Measurements from ENCODE around the gene RAD52. TPM values are rescaled to one million over a fixed set of nuclear protein-coding genes. Genes with fewer than 3 reads are reported as not detected.

RAD52 gene
- total and polyA plus RNA-seq, 2 donors (not counting 1 experiment from before 2014, with no cell fraction given), result 22.9 to 27.6 TPM

DNA sequence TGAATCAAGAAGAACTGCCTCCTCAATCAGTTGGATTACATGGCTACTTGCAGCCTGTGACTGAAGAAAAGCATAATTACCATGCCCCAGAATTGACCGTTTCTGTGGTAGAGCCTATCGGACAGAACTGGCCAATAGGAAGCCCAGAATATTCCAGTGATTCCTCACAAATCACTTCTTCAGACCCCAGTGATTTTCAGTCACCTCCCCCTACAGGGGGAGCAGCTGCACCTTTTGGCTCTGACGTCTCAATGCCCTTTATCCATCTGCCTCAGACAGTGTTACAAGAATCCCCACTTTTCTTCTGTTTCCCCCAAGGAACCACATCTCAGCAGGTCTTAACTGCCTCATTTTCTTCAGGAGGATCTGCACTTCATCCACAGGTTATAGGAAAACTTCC lies 80.8 kb downstream of the RAD52 start:
- Mint-ChIP-seq H3K4me3 (no peak overlapping the region), H3K4me1 (no peaks in the 10 kb centered on the region), H3K27ac (no peak overlapping the region), H3K9me3 (ENCODE audit: insufficient read depth) (no peaks in the 10 kb centered on the region), H3K27me3 (no peaks in the 10 kb centered on the region)
- POLR2A ChIA-PET, result no interaction called here
- no peak overlapping the region for H3K4me2 ChIP-seq (replicated peaks; ENCODE audit: low read depth, low read length, poor library complexity, severe bottlenecking)
- no peaks in the 10 kb centered on the region for H3K79me2 ChIP-seq (ENCODE audit: control insufficient read depth, insufficient read depth, low read length)
- H2AFZ ChIP-seq (ENCODE audit: insufficient read depth, low read depth, low read length, poor library complexity, severe bottlenecking), result no peak overlapping the region
- DNase-seq (no peak), ATAC-seq (ENCODE audit: low read depth) (no peak)
- no peaks in the 10 kb centered on the region for H3K27me3 ChIP-seq (replicated peaks in 1 of 4; ENCODE audit: control extremely low read depth in 1 of 4, control insufficient read depth in 3 of 4, insufficient read depth in 4 of 4, low read length in 3 of 4)
- H3K4me1 ChIP-seq (ENCODE audit: control insufficient read depth in 2 of 2, insufficient read depth in 2 of 2, low read length in 2 of 2), result no peaks in the 10 kb centered on the region
- no peak for TF ChIP-seq CTCF (IDR thresholded peaks at IDR 0.05)
- TF ChIP-seq EZH2 (IDR thresholded peaks at IDR 0.05; ENCODE audit: borderline replicate concordance, insufficient read depth, low read depth, low read length, poor library complexity, severe bottlenecking), result no peak
- intact Hi-C loops (cut with micrococcal nuclease), result loop anchor here (5.0 to 10.0 kb wide), 2 partner anchors 36 to 54 kb away; no protein-coding TSS in a partner anchor
- H4K20me1 ChIP-seq (ENCODE audit: control insufficient read depth, insufficient read depth, low read length, poor library complexity, severe bottlenecking), result no peaks in the 10 kb centered on the region
- H3K9me3 ChIP-seq (ENCODE audit: control extremely low read depth in 1 of 3, control insufficient read depth in 2 of 3, insufficient read depth in 1 of 3, low read length in 2 of 3), result no peaks in the 10 kb centered on the region
- no peak overlapping the region for H3K9ac ChIP-seq (ENCODE audit: low read length)
- H3K36me3 ChIP-seq (replicated peaks in 1 of 2; ENCODE audit: control extremely low read depth in 1 of 2, control insufficient read depth in 1 of 2, extremely low read depth in 1 of 2, insufficient read depth in 2 of 2, low read length in 1 of 2), result peaks cover 2 to 53% of the 10 kb centered on the region in 2 experiments
- 95% methylated on average over 3 of the region's 3 CpGs for WGBS (ENCODE audit: insufficient coverage)
- CTCF ChIA-PET, result no interaction called here
- H3K4me3 ChIP-seq (ENCODE audit: control extremely low read depth in 1 of 5, extremely low read depth in 1 of 5, insufficient read depth in 1 of 5, low read depth in 2 of 5, low read length in 4 of 5), result no peak overlapping the region
- no peak overlapping the region for H3K27ac ChIP-seq (ENCODE audit: low read length in 2 of 2)

DNA sequence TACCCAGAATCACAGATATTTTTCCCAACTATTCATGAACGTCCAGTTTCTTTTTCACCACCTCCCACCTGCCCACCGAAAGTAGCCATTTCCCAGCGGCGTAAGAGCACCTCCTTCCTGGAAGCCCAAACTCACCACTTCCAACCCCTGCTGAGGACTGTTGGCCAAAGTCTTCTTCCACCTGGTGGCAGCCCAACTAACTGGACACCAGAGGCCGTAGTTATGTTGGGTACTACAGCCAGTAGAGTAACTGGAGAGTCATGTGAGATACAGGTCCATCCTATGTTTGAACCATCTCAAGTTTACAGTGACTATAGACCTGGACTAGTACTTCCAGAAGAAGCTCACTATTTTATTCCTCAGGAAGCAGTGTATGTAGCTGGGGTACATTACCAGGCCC lies 81.6 kb downstream of the RAD52 start:
- CTCF ChIA-PET, result interaction anchor here (1.9 kb wide), 1 partner anchor 292 kb away, joined by 5 read pairs; no protein-coding TSS in a partner anchor
- Mint-ChIP-seq H3K27me3 (no peaks in the 10 kb centered on the region), H3K4me1 (no peaks in the 10 kb centered on the region), H3K4me3 (no peak overlapping the region), H3K27ac (no peak overlapping the region), H3K9me3 (ENCODE audit: insufficient read depth) (no peaks in the 10 kb centered on the region)
- H3K79me2 ChIP-seq (ENCODE audit: control insufficient read depth, insufficient read depth, low read length), result no peaks in the 10 kb centered on the region
- no peak for ATAC-seq (ENCODE audit: low read depth)
- H3K4me3 ChIP-seq (ENCODE audit: control extremely low read depth in 1 of 5, extremely low read depth in 1 of 5, insufficient read depth in 1 of 5, low read depth in 2 of 5, low read length in 4 of 5), result no peak overlapping the region
- no peak overlapping the region for H3K27ac ChIP-seq (ENCODE audit: low read length in 2 of 2)
- DNase-seq, result no peak
- no peaks in the 10 kb centered on the region for H3K9me3 ChIP-seq (ENCODE audit: control extremely low read depth in 1 of 3, control insufficient read depth in 2 of 3, insufficient read depth in 1 of 3, low read length in 2 of 3)
- no peak overlapping the region for H3K4me2 ChIP-seq (replicated peaks; ENCODE audit: low read depth, low read length, poor library complexity, severe bottlenecking)
- TF ChIP-seq CTCF (IDR thresholded peaks at IDR 0.05), result no peak
- no peak for TF ChIP-seq EZH2 (IDR thresholded peaks at IDR 0.05; ENCODE audit: borderline replicate concordance, insufficient read depth, low read depth, low read length, poor library complexity, severe bottlenecking)
- intact Hi-C loops (cut with micrococcal nuclease), result loop anchor here (5.0 to 10.0 kb wide), 2 partner anchors 36 to 53 kb away; no protein-coding TSS in a partner anchor
- no peaks in the 10 kb centered on the region for H4K20me1 ChIP-seq (ENCODE audit: control insufficient read depth, insufficient read depth, low read length, poor library complexity, severe bottlenecking)
- 100% methylated on average over 5 of the region's 5 CpGs for WGBS (ENCODE audit: insufficient coverage)
- no peaks in the 10 kb centered on the region for H3K27me3 ChIP-seq (replicated peaks in 1 of 4; ENCODE audit: control extremely low read depth in 1 of 4, control insufficient read depth in 3 of 4, insufficient read depth in 4 of 4, low read length in 3 of 4)
- no peaks in the 10 kb centered on the region for H3K4me1 ChIP-seq (ENCODE audit: control insufficient read depth in 2 of 2, insufficient read depth in 2 of 2, low read length in 2 of 2)
- H2AFZ ChIP-seq (ENCODE audit: insufficient read depth, low read depth, low read length, poor library complexity, severe bottlenecking), result no peak overlapping the region
- no peak overlapping the region for H3K9ac ChIP-seq (ENCODE audit: low read length)
- peaks cover 1 to 54% of the 10 kb centered on the region in 2 experiments for H3K36me3 ChIP-seq (replicated peaks in 1 of 2; ENCODE audit: control extremely low read depth in 1 of 2, control insufficient read depth in 1 of 2, extremely low read depth in 1 of 2, insufficient read depth in 2 of 2, low read length in 1 of 2)
- POLR2A ChIA-PET, result no interaction called here
